GM12878 (cell line): ENCODE measurements around the gene HEPACAM2. TPM values are rescaled to one million over a fixed set of nuclear protein-coding genes. Genes with fewer than 3 reads are reported as not detected.

Source experiments
- ATAC-seq: fragments of 200-7000 bp; cut with Tn5 transposase; 3 replicates; pipeline ENCODE4 v1.9.1; 2020; ENCODE audit warnings: mild to moderate bottlenecking, moderate library complexity
- BruUV-seq: library from RNA; stranded (reverse); fragments of 400-500 nt; replicated peaks from 2 replicates; lab custom pipeline; 2021; lab: Mats Ljungman, UMichigan
- CTCF ChIA-PET: fragments of 300-600 bp; sonication (Branson Sonifier 250); formaldehyde crosslinking; extraction: SDS; loops from one replicate; lab custom pipeline; 2021; ENCODE audit warnings: inconsistent platforms; lab: Yijun Ruan, JAX
- POLR2A ChIA-PET: fragments of 350-600 bp; formaldehyde crosslinking; extraction: SDS; loops from one replicate; lab custom pipeline; 2021; ENCODE audit warnings: inconsistent platforms; lab: Charles Lee
- RAD21 ChIA-PET: fragments of 300-600 bp; sonication (Branson Sonifier 250); formaldehyde crosslinking; loops from one replicate; lab custom pipeline; 2023; ENCODE audit warnings: antibody characterized with exemption; ENCODE audit not compliant: unreplicated experiment; lab: Charles Lee
- SMC1A ChIA-PET: fragments of 300-600 bp; sonication (Branson Sonifier 250); formaldehyde crosslinking; loops from one replicate; lab custom pipeline; 2023; ENCODE audit not compliant: unreplicated experiment, uncharacterized antibody; lab: Charles Lee
- DNase-seq: peaks from one replicate; pipeline ENCODE4 v3.0.0-alpha.2; 2011; ENCODE audit warnings: low read depth, low spot score
- FAIRE-seq: peaks from 3 replicates; lab custom pipeline; 2011; peaks lifted over from hg19 to GRCh38; lab: Jason Lieb, UNC
- H2AFZ ChIP-seq: 2 replicates; pipeline ENCODE4 v1.6.0; 2011; ENCODE audit warnings: low read depth, low read length, control low read depth; ENCODE audit not compliant: control insufficient read depth
- H3K27ac ChIP-seq: 2 replicates; pipeline ENCODE4 v1.5.1; 2011; ENCODE audit warnings: control low read depth; ENCODE audit not compliant: control insufficient read depth, insufficient read depth
- H3K27me3 ChIP-seq, 2 experiments: replicated peaks in 1 of 2; 2 replicates each; pipeline versions ENCODE4 v1.6.0 to v1.6.1; 2011; ENCODE audit warnings: low read length in 1 of 2; ENCODE audit not compliant: control insufficient read depth in 2 of 2, insufficient read depth in 2 of 2
- H3K36me3 ChIP-seq, 2 experiments: 2 replicates each; pipeline ENCODE4 v1.5.1; 2011; ENCODE audit warnings: low read length in 1 of 2; ENCODE audit not compliant: control insufficient read depth in 2 of 2, insufficient read depth in 2 of 2
- H3K4me1 ChIP-seq: 2 replicates; pipeline ENCODE4 v1.6.1; 2011; ENCODE audit warnings: mild to moderate bottlenecking, low read length, moderate library complexity, mixed read lengths; ENCODE audit not compliant: control insufficient read depth, insufficient read depth
- H3K4me2 ChIP-seq: 2 replicates; pipeline ENCODE4 v1.6.0; 2011; ENCODE audit warnings: control low read depth; ENCODE audit not compliant: control insufficient read depth, insufficient read depth
- H3K4me3 ChIP-seq: fragments of 200-600 bp; sonication (generic); 2 replicates; pipeline ENCODE4 v1.5.1; 2016
- H3K79me2 ChIP-seq: 2 replicates; pipeline ENCODE4 v1.6.0; 2011; ENCODE audit warnings: low read length; ENCODE audit not compliant: control insufficient read depth, insufficient read depth
- H3K9ac ChIP-seq: 2 replicates; pipeline ENCODE4 v1.8.0; 2011; ENCODE audit warnings: low read length, control low read depth, mixed read lengths; ENCODE audit not compliant: control insufficient read depth, insufficient read depth
- H3K9me3 ChIP-seq: replicated peaks from 3 replicates; pipeline ENCODE4 v1.5.1; 2011; ENCODE audit warnings: mild to moderate bottlenecking, low read length; ENCODE audit not compliant: control insufficient read depth, insufficient read depth
- H4K20me1 ChIP-seq: 2 replicates; pipeline ENCODE4 v1.6.0; 2011; ENCODE audit not compliant: control insufficient read depth, insufficient read depth
- ASH2L ChIP-seq: fragments of 300-600, 200-600 bp; sonication (generic); IDR thresholded peaks from 2 replicates; pipeline ENCODE4 v1.6.1; 2017; ENCODE audit warnings: low read depth, mild to moderate bottlenecking, borderline replicate concordance
- ATF7 ChIP-seq: fragments of 450-650 bp; IDR thresholded peaks from 2 replicates; pipeline ENCODE4 v1.6.1; 2016; ENCODE audit warnings: low read depth, mild to moderate bottlenecking
- BCL3 ChIP-seq: IDR thresholded peaks from 2 replicates; pipeline ENCODE4 v1.6.1; 2011; ENCODE audit warnings: borderline replicate concordance, low read depth, mild to moderate bottlenecking, moderate library complexity, low read length; ENCODE audit not compliant: insufficient read depth, poor library complexity, severe bottlenecking
- BRCA1 ChIP-seq: IDR thresholded peaks from 2 replicates; pipeline ENCODE4 v1.6.1; 2011; ENCODE audit warnings: low read depth, low read length, improper control_type of control experiment
- GABPA ChIP-seq: IDR thresholded peaks from 2 replicates; pipeline ENCODE4 v1.6.1; 2014; ENCODE audit warnings: antibody characterized with exemption, low read depth, mild to moderate bottlenecking, inconsistent platforms
- HDGF ChIP-seq: fragments of 450-650 bp; IDR thresholded peaks from 2 replicates; pipeline ENCODE4 v1.6.1; 2016; ENCODE audit warnings: antibody characterized with exemption
- IRF3 ChIP-seq: fragments of 450-650 bp; IDR thresholded peaks from 2 replicates; pipeline ENCODE4 v1.6.1; 2014; ENCODE audit warnings: mild to moderate bottlenecking
- JUNB ChIP-seq: IDR thresholded peaks from 2 replicates; pipeline ENCODE4 v1.6.1; 2016; ENCODE audit warnings: antibody characterized with exemption, mild to moderate bottlenecking
- MAX ChIP-seq: IDR thresholded peaks from 2 replicates; pipeline ENCODE4 v1.6.1; 2012; ENCODE audit warnings: low read depth, low read length, improper control_type of control experiment
- MEF2A ChIP-seq: IDR thresholded peaks from 2 replicates; pipeline ENCODE4 v1.6.1; 2011; ENCODE audit warnings: low read depth, mild to moderate bottlenecking, low read length, moderate library complexity; ENCODE audit not compliant: insufficient read depth
- MYB ChIP-seq: fragments of 150-350 bp; IDR thresholded peaks from 2 replicates; pipeline ENCODE4 v1.6.1; 2014; ENCODE audit warnings: mild to moderate bottlenecking, low read depth, low read length, borderline replicate concordance
- SKIL ChIP-seq: fragments of 450-650 bp; IDR thresholded peaks from 2 replicates; pipeline ENCODE4 v1.6.1; 2017; ENCODE audit warnings: mild to moderate bottlenecking, low read depth, inconsistent platforms; ENCODE audit not compliant: poor library complexity, severe bottlenecking
- SMAD5 ChIP-seq: IDR thresholded peaks from 2 replicates; pipeline ENCODE4 v1.6.1; 2016; ENCODE audit warnings: antibody characterized with exemption, low read depth
- SMARCA5 ChIP-seq: fragments of 450-650 bp; IDR thresholded peaks from 2 replicates; pipeline ENCODE4 v1.6.1; 2017; ENCODE audit warnings: mild to moderate bottlenecking
- SMC3 ChIP-seq: IDR thresholded peaks from 2 replicates; pipeline ENCODE4 v1.6.1; 2011; ENCODE audit warnings: low read length, improper control_type of control experiment, borderline replicate concordance
- SUZ12 ChIP-seq: fragments of 200-600 bp; sonication (generic); IDR thresholded peaks from one replicate; pipeline ENCODE4 v1.6.1; 2018; ENCODE audit warnings: antibody characterized with exemption, mild to moderate bottlenecking; ENCODE audit not compliant: unreplicated experiment
- TARDBP ChIP-seq: IDR thresholded peaks from 2 replicates; pipeline ENCODE4 v1.6.1; 2016; ENCODE audit warnings: borderline replicate concordance
- YBX1 ChIP-seq: fragments of 450-650 bp; IDR thresholded peaks from 2 replicates; pipeline ENCODE4 v1.6.1; 2016; ENCODE audit warnings: antibody characterized with exemption
- YY1 ChIP-seq: IDR thresholded peaks from 2 replicates; pipeline ENCODE4 v1.6.1; 2011; ENCODE audit warnings: low read depth, mild to moderate bottlenecking, low read length
- WGBS: methylation state at CpG from one replicate; pipeline ENCODE4 v1.1.6; 2016; ENCODE audit warnings: low lambda C conversion rate; ENCODE audit not compliant: insufficient replicate concordance, insufficient coverage; ENCODE audit errors: missing lambda C conversion rate; 5-methylcytosine and 5-hydroxymethylcytosine counted together
- in situ Hi-C: fragments of 300-500 bp; cut with MboI; formaldehyde crosslinking; loops from 9 replicates; pipeline ENCODE4 v1.14.3; 2018; ENCODE audit warnings: mixed read lengths
- intact Hi-C: fragments of 100-400 bp; cut with micrococcal nuclease; formaldehyde crosslinking; loops from one replicate; pipeline ENCODE4 v1.14.2; 2022; ENCODE audit not compliant: unreplicated experiment
- polyA plus RNA-seq, 11 experiments: library from polyadenylated mRNA; depleted of rRNA in 4 of 11; unstranded in 6 of 11; stranded (reverse) in 5 of 11; fragments of >200 nt; fragmentation: Nextera tagmentation in 4 of 11; fragmentation: Illumina TruSeq in 1 of 11; extraction: Ambion mirVana in 4 of 11; extraction: Trizol in 1 of 11; gene quantifications; 1 replicate in 1 of 11; 2 replicates in 10 of 11; pipeline versions ENCODE4 v1.2.1 to v1.2.3, GENCODE V29; 2011 to 2016; ENCODE audit warnings: inconsistent platforms in 2 of 11, missing spikeins in 2 of 11, low read depth in 1 of 11
- total RNA-seq, 4 experiments: library from RNA; depleted of rRNA in 3 of 4; stranded (reverse); fragments of >200 nt in 3 of 4; fragmentation: Illumina TruSeq in 1 of 4; extraction: Trizol in 1 of 4; gene quantifications; 2 replicates each; pipeline versions ENCODE4 v1.2.1 to v1.2.3, GENCODE V29; 2013 to 2021

HEPACAM2 gene
- total and polyA plus RNA-seq, 10 of the 15 experiments (the other 5 are each of a cell fraction or from before 2014, with no cell fraction given): 0.04 to 0.58 TPM; not detected in 8

GRCh38 chr7:93140582-93141191 is 85.6 kb downstream of the HEPACAM2 start:
- Histone ChIP-seq H3K36me3 (peaks cover 4 to 52% of the 10 kb centered on the region in 2 experiments), H3K4me2 (no peak overlapping the region), H3K4me3 (no peak overlapping the region), H3K27ac (no peak overlapping the region), H3K27me3 (no peaks in the 10 kb centered on the region), H3K4me1 (peaks cover under 1% of the 10 kb centered on the region; the same call in 1 of the 2 replicates)
- POLR2A ChIA-PET: no interaction called here
- TF ChIP-seq TARDBP (no peak), SMC3 (no peak), MAX (no peak), GABPA (no peak), HDGF (no peak), SKIL (no peak), BCL3 (no peak), SMAD5 (no peak), SMARCA5 (no peak), ASH2L (no peak), JUNB (no peak), MEF2A (no peak), MYB (no peak), YBX1 (no peak), IRF3 (no peak), SUZ12 (no peak), ATF7 (no peak), BRCA1 (no peak), YY1 (no peak)
- TF ChIP-seq, all 136 proteins: peak for 0
- 98% methylated on average over 3 of the region's 3 CpGs for WGBS
- no peak overlapping the region for H3K9ac ChIP-seq
- H2AFZ ChIP-seq: no peak overlapping the region
- in situ Hi-C loops (no loop called here), intact Hi-C loops (no loop called here)
- RAD21 ChIA-PET: no interaction called here
- H4K20me1 ChIP-seq: no peaks in the 10 kb centered on the region
- no peak for FAIRE-seq
- CTCF ChIA-PET: interaction anchor here (0.6 kb wide), 1 partner anchor 10 kb away, joined by 3 read pairs; no protein-coding TSS in a partner anchor
- peaks cover 7% of the 10 kb centered on the region for H3K79me2 ChIP-seq
- H3K9me3 ChIP-seq: peaks cover 7% of the 10 kb centered on the region
- SMC1A ChIA-PET: no interaction called here
- no peak for ATAC-seq
- DNase-seq: no peak
- BruUV-seq: no TSS peak
